ENCODE results near the gene ELMOD1.

DNA sequence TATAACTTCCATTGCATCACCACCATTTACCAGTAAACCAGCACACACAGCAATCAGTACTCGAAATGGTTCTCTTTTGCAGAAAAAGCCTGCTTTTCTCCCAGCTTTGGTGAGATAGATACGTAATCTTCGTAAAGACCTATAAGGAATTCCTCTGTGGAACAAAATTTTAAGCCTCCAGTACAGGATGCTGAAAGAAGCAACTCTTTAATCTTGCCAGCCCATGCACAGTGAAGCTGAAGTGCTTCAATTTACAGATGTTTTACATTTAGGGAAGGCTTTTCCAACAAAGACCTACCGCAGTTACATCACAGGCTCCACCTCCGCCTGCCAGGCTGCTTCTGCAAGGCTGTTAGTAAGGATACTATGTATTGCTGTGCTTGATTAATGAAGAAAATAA lies 1.9 kb downstream of the ELMOD1 start:
- TF ChIP-seq POLR2A (IDR thresholded peaks at IDR 0.05) (no peak), CTCF (IDR thresholded peaks at IDR 0.05) (no peak)
